Skin epidermis (tissue), 12 donors: ENCODE data around the gene RAPGEF3.
A peak's percentile ranks its signal among the peaks of the same experiment; 100 is the strongest.

Source experiments
- H3K27ac ChIP-seq, 21 experiments: fragments of 200-600 bp; sonication (generic) in 11 of 21; one replicate each; pipeline ENCODE4 v1.5.0; 2020; ENCODE audit warnings: mild to moderate bottlenecking in 3 of 21, inconsistent platforms in 2 of 21, moderate library complexity in 2 of 21
- H3K4me3 ChIP-seq, 7 experiments: fragments of 200-600 bp; sonication (generic) in 2 of 7; one replicate each; pipeline ENCODE4 v1.5.0; 2020; ENCODE audit warnings: inconsistent platforms in 2 of 7, mild to moderate bottlenecking in 2 of 7, moderate library complexity in 1 of 7

RAPGEF3 gene

DNA sequence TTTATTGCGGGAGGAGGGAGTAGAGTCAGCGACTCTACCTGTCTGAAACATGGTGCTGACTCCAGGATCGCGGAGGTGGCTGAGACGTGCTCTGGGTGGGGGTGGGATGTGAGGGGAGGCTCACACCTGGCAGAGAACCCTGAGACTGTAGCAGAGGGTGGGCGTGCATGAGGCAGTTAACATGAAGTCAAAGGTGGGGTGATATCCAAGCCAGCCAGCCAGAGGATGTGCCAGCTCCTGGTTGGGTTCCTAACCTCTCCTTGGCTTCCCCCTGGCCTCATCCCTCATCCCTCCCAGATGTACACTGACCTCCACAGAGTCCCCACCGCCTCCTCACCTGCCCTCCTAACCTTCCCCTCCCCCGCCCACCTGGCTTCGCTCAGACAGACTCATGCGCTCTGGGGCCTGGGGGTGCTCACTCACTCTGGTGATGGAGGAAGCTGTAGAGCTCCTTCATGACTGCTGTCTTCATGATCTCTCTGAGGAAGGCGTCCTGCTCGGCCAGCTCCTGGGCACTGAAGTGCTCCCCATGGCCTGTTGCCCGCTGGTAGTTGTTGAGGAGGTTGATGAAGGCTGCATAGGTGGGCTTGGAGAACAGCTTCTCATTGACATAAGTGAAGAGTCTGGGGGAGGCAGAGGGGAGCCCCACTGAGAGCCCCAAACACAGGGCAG is 42.7 kb downstream of the RAPGEF3 start:
- peak overlapping the region in 1 of 7 experiments; percentile 1 for H3K4me3 ChIP-seq
- peak overlapping the region in 5 of 21 experiments; percentile 40 to 89 (median 46) for H3K27ac ChIP-seq

DNA sequence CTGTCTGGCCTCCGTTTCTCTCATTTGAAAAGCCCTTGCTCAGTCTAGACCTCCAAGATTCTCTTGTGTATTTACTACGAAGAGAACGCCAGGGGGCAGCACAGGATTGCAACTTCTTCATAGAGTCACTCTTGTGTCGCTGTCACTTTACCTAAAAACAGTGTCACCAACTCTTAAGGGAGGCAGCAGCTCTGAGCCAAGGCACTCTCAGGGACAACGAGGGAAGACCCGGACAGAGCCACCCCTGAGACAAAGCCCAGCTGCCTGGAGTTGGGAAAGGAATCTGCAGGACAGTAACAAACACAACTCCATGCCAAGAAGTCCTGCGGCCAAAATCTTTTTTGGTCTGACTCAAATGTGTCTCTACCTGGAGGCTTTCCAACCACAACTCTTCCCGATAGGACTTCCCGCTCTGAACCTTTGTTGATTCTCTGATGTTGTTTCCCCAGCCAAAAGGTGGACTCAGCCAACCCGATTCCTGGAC is 43.2 kb downstream of the RAPGEF3 start:
- H3K4me3 ChIP-seq: peak overlapping the region in 1 of 7 experiments; percentile 1
- peak overlapping the region in 4 of 21 experiments; percentile 24 to 86 (median 43) for H3K27ac ChIP-seq

DNA sequence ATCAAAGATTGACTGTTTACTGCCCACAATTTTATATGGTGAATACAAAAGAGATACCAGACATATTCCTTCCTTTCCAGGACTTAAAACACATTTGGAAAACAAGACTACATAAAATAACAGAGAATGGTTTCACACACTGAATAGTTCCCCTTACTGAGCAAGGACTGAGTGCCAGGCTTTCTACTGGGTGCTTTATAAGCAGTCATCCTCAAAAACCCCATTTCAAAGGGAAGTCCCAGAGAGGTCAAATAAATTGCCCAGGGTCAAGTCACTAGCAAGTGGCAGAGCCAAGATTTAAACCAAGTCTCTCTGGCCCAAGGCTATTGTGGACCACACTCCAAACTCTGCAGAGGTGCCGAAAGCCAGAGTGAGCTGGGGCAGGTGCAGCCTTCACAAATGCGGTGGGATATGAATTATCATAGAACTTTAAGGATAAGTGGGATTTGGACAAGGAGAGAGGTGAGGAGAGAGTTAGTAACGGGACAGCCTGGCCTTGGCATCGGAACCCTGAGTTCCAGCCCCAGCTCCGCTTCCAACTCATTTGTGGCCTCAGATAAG is 43.8 kb downstream of the RAPGEF3 start:
- Histone ChIP-seq H3K4me3 (no peak overlapping the region), H3K27ac (peak overlapping the region in 2 of 21 experiments; percentile 24 to 26)

DNA sequence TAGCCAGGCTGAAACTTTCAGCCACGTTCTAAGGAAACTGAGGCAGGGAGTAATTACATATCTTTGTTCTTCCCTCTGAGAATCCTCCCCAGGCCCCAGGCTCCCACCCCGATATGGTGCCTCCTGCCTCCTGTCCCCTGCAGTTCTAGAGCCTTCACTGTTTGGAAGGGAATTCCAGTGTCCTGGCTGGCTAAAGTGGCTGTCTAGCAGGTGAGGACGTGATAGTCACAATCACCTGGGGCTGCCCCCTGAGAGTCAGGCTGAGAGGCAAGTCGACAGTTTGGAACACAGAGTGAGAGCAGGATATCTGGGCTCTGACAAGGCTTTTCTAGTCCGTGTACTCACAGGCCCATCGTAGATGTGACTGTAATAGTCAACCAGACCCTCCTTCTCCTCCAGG is 46.5 kb downstream of the RAPGEF3 start:
- H3K4me3 ChIP-seq: no peak overlapping the region
- H3K27ac ChIP-seq: no peak overlapping the region

DNA sequence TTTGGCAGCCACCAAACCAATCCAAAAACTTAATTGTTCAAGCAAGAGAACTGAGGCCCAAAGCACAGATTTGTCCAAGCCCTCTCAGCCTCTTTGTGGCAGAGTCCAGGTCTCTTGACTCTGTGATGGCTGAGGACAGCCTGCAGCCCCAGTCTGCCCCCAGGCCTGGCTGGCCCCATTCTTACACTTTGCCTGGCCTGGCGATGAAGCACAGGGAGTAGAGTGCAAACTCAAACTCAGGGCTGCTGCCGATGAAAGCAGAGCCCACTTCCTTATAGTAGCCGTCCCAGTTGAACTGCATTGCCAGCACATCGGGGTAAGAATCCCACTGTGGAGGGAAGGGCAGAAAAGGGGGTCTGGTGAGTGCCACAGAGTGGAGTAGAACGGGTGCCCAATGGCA is 47.2 kb downstream of the RAPGEF3 start:
- no peak overlapping the region for H3K27ac ChIP-seq

DNA sequence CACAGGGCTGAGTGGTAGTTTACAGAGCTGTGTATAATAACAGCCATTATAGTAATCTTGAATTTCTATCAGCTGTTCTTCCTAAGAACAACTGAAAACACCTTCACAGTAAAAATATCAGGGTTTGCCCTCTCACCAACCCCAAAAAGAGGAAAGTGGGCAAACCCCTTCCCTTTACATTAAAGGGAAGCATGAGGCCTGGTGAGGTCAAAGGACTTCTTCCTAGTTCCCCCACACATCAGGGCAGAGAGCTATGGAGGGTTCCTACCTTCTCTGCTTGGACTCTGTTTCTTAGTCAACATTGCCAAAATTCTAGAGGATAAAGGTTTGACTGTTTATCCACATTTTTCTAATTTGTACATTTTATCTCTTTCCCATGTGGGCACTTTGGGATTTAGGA is 48.4 kb downstream of the RAPGEF3 start:
- no peak overlapping the region for H3K4me3 ChIP-seq
- H3K27ac ChIP-seq: no peak overlapping the region

More for the DNA sequence above, 47.2 kb downstream of the RAPGEF3 start:
- H3K4me3 ChIP-seq: no peak overlapping the region

DNA sequence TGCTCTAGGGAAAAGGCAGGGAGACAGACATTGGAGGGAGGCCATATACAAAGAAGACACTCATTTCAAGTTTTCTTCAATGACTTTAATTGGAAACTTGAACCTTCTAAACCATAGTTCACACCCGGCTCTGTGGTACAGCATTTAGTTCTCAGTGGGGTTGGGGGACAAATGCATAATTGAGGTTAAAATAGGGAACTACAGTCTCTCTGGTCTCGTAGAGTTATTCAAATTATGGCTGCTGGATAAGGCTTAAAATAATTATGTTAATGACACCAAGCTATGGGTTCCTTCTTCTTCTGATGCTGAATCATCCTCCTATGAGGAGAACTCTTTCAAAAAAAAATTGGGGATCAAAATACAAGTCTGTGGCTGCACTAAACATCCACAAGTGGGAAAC is 49.0 kb downstream of the RAPGEF3 start:
- Histone ChIP-seq H3K4me3 (no peak overlapping the region), H3K27ac (no peak overlapping the region)

DNA sequence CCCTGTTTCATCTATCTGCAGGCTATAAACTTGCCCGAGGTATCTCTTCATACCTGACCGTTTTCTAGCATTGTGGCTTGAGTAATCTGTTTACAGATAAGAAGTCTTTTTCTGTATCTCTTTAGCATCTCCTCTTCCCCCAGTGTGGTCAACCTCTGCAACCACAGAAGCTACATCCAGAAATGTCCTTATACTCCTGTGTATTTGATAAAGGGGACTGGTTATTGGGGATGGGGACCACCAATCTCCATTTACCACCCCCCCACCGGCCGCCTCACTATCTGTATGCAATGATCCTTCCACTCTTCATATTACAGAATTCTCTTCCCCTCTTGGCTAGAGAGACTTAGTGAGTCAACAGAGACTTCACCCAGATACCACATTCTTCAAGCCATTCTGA is 49.4 kb downstream of the RAPGEF3 start:
- Histone ChIP-seq H3K4me3 (no peak overlapping the region), H3K27ac (no peak overlapping the region)

DNA sequence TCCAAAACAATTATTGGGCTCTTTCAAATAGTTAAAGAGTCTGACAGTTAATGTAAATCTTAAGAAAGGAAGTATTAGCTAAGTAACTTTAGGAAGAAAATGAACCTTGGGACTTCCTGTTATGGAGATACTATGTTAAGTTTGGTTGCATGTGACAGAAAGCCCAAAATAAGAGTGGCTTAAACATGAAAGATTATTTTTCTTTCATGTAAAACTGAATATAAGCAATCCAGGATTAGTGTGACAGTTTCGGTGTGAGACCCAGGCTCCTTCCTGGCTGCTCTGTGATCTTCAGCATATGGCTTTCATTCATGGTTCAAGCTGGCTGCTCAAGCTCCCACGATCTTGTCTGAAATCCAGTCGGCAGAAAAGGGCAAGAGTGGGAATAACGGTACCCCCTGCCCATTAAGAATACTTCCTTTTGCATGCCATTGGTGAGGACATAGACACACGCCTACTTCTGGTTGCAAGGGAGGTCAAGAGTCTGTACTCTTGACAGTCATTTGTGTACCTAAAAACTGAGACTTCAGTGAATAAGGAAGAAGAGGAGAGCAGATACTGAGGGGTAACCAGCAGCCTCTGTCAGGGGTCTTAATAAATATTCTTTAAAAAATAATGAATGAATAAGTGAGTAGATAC is 50.7 kb downstream of the RAPGEF3 start:
- H3K4me3 ChIP-seq: no peak overlapping the region
- peak overlapping the region in 2 of 21 experiments; percentile 32 to 95 for H3K27ac ChIP-seq

DNA sequence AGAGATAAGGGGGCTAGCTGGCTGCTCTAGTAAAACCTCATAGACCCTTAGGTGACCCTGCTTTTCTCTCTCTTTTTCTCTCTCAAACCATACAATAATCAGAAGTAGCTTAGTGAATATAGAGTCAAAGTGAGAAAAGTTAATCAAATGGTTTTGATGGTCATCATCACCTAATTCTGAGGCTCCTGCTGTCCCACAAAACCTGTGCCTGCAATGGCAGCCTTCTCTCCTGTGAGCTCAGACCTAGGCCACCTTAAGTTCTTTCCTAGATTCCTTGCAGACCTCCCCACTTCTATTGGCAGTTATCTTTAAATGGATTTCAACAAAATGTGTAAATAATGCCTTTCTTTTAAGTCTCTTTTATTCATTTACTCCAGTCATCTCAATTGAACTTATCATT is 51.3 kb downstream of the RAPGEF3 start:
- peak overlapping the region in 3 of 21 experiments; percentile 89 to 95 (median 92) for H3K27ac ChIP-seq
- no peak overlapping the region for H3K4me3 ChIP-seq

DNA sequence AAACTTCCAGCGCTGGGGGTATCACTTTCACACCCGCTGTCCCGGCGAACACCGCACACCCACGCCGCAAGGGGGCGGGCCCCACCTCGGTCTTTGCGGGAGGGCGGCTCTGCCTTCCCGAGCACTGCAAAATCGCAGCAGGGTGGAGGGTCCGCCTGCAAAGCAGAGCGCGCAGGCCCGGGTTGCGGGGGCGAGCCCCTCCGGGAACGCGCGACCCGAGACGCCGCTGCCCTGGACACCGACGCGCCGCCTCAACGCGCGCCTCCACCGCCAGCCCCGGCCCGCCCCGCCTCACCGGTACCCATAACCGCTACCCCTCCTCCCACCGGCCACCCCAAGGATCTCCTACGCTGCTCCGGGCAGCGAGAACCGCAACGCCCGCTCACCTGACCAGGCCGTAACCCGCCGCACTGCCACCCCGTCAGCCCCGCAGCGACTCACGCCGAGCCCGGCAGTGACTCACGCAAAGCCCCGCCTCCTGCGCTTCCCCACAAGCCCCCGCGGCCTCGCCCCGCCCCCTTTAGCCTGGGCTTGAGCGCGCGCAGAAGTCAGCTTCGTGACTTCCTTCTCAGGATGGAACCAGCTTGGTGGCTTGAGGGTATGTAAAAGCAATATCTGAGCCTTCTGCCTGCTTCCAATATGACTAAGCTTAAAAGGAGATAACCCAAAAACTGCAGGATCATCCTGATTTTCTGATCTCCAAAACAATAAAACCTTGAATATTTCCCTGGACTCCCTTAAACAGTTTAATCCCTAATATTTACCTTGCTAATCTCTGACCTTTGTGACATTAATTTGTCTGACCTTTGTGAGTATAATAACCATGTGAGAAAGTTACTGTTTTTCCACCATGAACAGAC is 52.9 kb downstream of the RAPGEF3 start, which contains the start of gene RPAP3:
TSS of gene RPAP3 (minus strand) at position 465 of the 860 bp plus-strand sequence. CDS start 3,190 bp downstream, outside the sequence.
- peak within 1 kb of the TSS; percentile 71 to 96 (median 91) for H3K27ac ChIP-seq
- peak within 1 kb of the TSS; percentile 90 to 99 (median 97) for H3K4me3 ChIP-seq

DNA sequence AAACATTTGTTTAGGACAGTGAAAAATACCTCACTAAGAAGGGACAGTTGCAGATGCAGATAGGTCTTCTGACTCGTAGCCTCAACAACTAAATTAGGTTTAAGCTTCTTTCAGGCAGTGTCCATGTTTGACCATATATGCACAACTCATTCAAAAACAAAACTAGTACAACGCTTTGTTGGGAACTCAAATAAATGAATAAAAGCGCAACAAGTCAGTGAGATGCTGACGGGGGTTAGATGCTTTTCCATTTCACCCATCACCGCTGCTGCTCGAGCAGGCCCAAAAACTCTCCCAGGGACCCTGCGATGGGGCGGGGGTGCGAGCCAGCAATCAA is 53.5 kb downstream of the RAPGEF3 start:
- Histone ChIP-seq H3K27ac (peak overlapping the region in 20 of 21 experiments; percentile 77 to 96 (median 92)), H3K4me3 (peak overlapping the region; percentile 90 to 99 (median 97))

DNA sequence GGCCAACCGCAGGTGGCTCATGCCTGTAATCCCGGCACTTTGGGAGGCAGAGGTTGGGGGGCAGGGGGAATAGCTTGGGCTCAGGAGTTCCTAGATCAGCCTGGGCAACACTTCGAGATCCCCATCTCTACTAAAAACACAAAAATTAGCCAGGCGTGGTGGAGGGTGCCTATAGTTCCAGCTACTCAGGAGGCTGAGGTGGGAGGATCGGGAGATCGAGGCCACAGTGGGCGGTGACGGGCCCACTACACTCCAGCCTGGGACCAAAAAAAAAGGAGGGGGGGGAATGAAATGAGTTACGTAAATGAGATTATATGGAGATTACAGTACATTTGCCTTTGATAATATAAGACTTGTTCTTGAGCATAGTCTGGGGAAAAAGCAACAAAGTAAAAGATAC is 54.0 kb downstream of the RAPGEF3 start:
- H3K27ac ChIP-seq: peak overlapping the region in 1 of 21 experiments; percentile 91
- peak overlapping the region in 2 of 7 experiments; percentile 91 to 97 for H3K4me3 ChIP-seq

DNA sequence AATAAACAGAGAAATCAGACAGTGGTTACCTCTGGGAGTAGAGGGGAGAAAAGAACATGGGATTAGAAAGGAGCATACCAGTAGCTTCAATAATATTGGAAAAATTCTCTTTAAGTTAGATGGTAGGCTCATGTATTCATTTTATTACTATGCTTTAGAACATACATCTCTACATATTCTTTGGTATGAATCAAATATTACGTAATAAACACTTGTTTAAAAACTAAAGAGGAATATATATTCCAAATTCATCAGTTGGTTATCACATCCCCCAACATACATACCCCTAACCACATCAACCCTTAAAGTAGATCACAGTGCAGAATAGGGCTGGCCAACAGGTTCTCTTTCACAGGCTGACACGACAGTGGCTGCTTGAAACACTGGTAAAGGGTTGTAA is 58.4 kb downstream of the RAPGEF3 start:
- H3K27ac ChIP-seq: no peak overlapping the region

DNA sequence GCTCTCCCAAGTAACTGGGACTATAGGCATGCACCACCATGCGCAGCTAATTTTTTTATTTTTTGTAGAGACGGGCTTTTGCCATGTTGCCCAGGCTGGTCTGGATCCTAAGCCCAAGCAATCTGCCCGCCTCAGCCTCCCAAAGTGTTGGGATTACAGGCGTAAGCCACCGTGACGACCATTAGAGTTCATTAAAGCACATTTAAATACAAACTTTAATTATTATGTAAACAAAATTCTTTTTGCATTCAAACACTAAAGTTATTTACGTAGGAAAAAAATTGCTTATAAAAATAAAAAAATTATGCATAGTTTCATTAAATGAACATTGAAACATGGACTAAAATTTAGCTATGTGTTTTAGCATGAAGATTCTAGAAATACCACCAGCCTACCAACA is 60.0 kb downstream of the RAPGEF3 start:
- Histone ChIP-seq H3K27ac (no peak overlapping the region), H3K4me3 (no peak overlapping the region)

More for the DNA sequence above, 58.4 kb downstream of the RAPGEF3 start:
- H3K4me3 ChIP-seq: no peak overlapping the region

DNA sequence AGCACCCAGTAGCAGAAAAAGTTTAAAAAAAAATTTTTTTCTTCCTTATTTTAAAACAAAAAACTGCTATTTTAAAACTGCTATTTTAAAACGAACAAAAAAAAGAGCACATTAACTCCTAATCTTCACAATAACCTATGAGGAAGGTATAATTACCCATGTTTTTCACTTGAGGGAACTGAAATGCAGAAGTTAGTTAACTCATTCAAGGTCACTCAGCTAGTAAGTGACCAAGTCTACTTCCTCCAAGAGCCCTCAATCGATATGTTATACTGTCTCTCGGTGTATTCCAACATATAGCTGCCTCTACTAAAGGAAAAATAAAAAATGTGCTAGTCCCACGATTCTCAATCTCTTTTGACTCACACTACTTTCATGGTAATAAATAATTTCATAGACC is 60.6 kb downstream of the RAPGEF3 start:
- no peak overlapping the region for H3K4me3 ChIP-seq
- H3K27ac ChIP-seq: no peak overlapping the region

DNA sequence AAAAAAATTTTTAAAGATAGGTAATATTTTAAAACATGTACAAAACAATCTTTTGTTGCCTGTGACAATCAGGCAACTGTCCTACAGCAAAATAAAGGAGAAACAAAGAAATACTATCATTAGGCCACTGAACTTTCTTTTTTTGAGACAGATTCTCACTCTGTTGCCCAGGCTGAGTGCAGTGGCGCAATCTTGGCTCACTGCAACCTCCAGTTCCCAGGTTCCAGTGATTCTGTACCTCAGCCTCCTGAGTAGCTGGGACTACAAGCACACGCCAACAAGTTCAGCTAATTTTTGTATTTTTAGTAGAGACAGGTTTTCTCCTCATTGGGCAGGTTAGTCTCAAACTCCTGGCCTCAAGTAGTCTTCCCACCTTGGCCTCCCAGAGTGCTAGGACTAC is 69.5 kb downstream of the RAPGEF3 start:
- Histone ChIP-seq H3K4me3 (no peak overlapping the region), H3K27ac (no peak overlapping the region)

DNA sequence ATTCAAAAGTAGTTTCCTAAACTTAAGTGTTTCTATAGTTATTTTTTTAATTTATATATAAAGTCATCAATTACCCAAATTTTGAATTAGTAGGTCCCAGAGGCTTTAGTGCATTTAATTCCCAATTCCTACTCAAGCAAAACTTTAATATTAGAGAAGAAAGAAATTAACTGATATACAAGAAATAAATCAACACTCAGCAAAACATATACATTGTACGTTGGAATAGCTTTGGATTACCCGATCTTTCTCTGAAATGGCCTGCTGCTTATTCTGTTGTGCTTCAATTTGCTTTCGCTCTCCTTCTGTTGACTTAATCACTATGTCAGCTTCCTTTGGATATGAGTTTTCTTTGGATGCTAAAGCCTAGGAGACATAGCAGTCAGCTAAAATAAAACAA is 71.0 kb downstream of the RAPGEF3 start:
- no peak overlapping the region for H3K4me3 ChIP-seq
- H3K27ac ChIP-seq: no peak overlapping the region

DNA sequence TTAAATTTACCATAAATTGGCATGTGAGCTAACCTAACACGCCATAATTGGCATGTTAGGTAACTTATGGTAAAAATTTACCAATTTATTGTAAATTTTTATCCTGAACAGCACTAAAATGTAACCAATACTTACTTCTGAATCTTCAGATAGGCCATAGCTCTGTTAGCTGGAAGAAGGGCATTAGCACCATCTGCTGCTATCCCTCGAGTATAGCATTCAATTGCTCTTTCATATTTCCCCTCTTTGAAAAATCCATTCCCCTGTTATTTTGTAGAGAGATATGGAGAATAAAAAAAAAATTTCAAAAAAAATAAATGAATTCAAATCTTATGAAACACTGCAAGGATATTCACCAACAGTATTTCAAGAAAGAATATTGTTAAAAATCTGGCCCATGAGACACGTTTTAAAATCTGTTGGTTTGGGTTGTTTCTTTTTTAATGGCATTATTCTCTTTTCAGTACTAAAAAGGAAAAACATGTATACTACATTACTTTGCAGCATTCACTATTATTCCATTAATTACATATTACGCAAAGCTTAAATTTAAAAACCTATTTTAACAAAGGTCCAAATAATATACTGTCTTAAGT is 71.9 kb downstream of the RAPGEF3 start:
- Histone ChIP-seq H3K4me3 (no peak overlapping the region), H3K27ac (no peak overlapping the region)
